Retina (tissue), 1 donor: Measurements from ENCODE around the gene CDH23.
A peak's percentile ranks its signal among the peaks of the same experiment; 100 is the strongest.

Source experiments
- DNase-seq: peaks from one replicate; pipeline ENCODE4 v3.0.0-alpha.2; 2016

Gene CDH23

GRCh38 chr10:71767420-71768035 is 370.8 kb downstream of the CDH23 start:
- DNase-seq: no peak

- DNase-seq: no peak
These were observed 372.6 kb downstream of the CDH23 start for GRCh38 chr10:71769279-71769823.

- DNase-seq: no peak
These were observed 373.5 kb downstream of the CDH23 start for GRCh38 chr10:71770255-71770654.

GRCh38 chr10:71770789-71771188 is 374.1 kb downstream of the CDH23 start:
- DNase-seq: no peak

GRCh38 chr10:71771204-71771603 is 374.5 kb downstream of the CDH23 start:
- no peak for DNase-seq

- no peak for DNase-seq
These were observed 375.3 kb downstream of the CDH23 start for GRCh38 chr10:71771821-71772617.

GRCh38 chr10:71772832-71773220 is 376.1 kb downstream of the CDH23 start:
- DNase-seq: peak; percentile 22

- peak; percentile 89 for DNase-seq
These were observed 376.7 kb downstream of the CDH23 start, which contains the start of gene VSIR for GRCh38 chr10:71773221-71773971. Gene VSIR, minus strand, starts transcription at chr10:71773520. Its CDS starts 81 bp downstream, at chr10:71773439.

- no peak for DNase-seq
These were observed 378.4 kb downstream of the CDH23 start for GRCh38 chr10:71774916-71775702.

- no peak for DNase-seq
These were observed 379.8 kb downstream of the CDH23 start for GRCh38 chr10:71776481-71776925.

GRCh38 chr10:71777213-71777985 is 380.7 kb downstream of the CDH23 start:
- DNase-seq: no peak

- no peak for DNase-seq
These were observed 381.5 kb downstream of the CDH23 start for GRCh38 chr10:71778071-71778825.

GRCh38 chr10:71779641-71780040 is 382.9 kb downstream of the CDH23 start:
- DNase-seq: no peak

GRCh38 chr10:71780156-71780555 is 383.4 kb downstream of the CDH23 start:
- no peak for DNase-seq

- no peak for DNase-seq
These were observed 384.0 kb downstream of the CDH23 start for GRCh38 chr10:71780719-71781118.

- no peak for DNase-seq
These were observed 385.6 kb downstream of the CDH23 start for GRCh38 chr10:71782221-71782916.

GRCh38 chr10:71782917-71783490 is 386.3 kb downstream of the CDH23 start:
- no peak for DNase-seq

GRCh38 chr10:71783917-71784678 is 387.4 kb downstream of the CDH23 start:
- DNase-seq: no peak

GRCh38 chr10:71784679-71785272 is 388.1 kb downstream of the CDH23 start:
- no peak for DNase-seq
